ENCODE measurements around the gene ASAP2.

Gene ASAP2

GRCh38 chr2:9184361-9184760 is 22.3 kb upstream of the ASAP2 start:
- no peak for DNase-seq

GRCh38 chr2:9187620-9188214 is 18.9 kb upstream of the ASAP2 start:
- DNase-seq: no peak

- DNase-seq: no peak
These were observed 17.8 kb upstream of the ASAP2 start for GRCh38 chr2:9188823-9189222.

DNA sequence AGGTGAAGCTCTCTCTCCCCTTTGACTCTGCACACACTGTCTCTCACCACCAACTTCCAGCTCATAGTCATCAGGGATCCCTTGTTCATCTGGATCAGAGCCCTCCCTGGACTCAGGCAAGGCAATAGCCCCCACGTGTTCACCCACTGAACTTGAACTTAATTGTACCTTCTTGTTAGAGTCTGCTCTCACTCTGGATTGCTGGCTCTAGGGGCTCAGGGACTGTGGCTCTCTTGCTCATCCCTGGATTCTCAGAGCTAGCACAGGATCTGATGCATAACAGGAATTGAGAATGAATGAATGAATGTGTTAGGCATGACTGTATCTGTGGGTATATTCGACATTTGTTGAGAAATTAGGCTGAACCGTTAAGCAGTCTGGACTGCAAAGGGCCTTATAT is 16.7 kb upstream of the ASAP2 start:
- DNase-seq: no peak

- DNase-seq: no peak
These were observed 15.6 kb upstream of the ASAP2 start for GRCh38 chr2:9191041-9191481.

- DNase-seq: no peak
These were observed 13.9 kb upstream of the ASAP2 start for GRCh38 chr2:9192712-9193111.

GRCh38 chr2:9194352-9194751 is 12.3 kb upstream of the ASAP2 start:
- DNase-seq: no peak

DNA sequence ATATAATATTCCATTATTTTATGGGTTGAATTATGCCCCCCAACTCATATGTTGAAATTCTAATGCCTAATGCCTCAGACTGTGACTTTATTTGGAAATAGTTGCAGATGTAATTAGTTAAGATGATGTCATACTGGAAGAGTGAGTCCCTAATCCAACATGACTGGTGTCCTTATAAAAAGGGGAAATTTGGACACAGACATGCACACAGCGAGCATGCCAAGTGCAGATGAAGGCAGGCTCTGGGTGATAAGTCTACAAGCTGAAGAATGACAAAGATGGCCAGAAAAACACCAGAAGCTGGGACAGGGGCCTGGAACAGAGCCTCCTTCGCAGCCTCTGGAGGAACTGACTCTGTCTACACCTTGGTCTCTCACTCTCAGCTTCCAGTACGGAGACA is 10.0 kb upstream of the ASAP2 start:
- no peak for DNase-seq

DNA sequence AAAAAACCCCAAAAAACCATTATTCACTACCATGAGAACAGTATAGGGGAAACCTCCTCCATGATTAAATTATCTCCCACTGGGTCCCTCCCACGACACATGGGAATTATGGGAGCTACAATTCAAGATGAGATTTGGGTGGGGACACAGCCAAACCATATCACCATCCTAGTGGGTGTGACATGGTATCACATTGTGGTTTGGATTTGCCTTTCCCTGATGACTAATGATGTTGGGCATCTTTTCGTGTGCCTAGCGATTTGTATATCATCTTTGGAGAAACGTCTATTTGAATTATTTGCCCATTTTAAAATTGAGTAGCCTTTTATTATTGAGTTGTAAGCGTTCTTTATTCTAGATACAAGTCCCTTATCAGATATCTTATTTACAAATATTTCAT is 8.7 kb upstream of the ASAP2 start:
- DNase-seq: no peak

- no peak for DNase-seq
These were observed 6.6 kb upstream of the ASAP2 start for GRCh38 chr2:9199716-9200632.

- DNase-seq: no peak
These were observed 6.0 kb upstream of the ASAP2 start for GRCh38 chr2:9200633-9201015.

DNA sequence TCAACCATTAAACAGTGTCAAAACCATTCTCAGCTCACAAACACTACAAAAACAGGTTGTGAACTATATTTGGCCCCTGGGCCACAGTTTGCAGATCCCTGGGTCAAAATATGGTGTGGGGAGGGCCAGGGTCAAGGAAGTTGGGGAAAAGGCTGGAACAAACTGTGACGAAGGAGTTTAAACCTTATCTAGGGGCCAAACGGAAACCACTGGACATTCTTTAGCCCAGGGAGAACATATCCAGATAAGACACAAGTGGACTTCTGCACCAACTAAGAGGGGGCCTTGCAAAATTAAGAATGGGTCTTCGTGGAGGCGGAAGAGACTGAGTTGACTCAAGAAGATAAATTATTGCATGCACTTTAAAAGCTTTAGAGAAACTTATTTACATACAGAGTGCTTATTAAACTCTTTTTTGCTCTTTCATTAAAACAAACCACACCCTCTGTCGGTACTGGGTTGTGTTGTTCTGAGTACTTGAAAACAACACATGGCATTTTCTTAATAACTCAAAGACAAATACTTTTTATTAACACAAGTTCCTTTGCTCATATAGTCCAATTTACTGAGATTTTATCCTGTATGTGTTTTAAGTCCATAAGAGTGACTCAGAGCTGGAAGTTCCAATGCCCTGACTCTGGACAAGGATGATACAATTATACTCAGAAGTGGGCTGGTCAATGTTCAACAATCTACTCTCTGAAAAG is 5.3 kb upstream of the ASAP2 start:
- DNase-seq: no peak

- no peak for DNase-seq
These were observed 3.6 kb upstream of the ASAP2 start for GRCh38 chr2:9203006-9203405.

DNA sequence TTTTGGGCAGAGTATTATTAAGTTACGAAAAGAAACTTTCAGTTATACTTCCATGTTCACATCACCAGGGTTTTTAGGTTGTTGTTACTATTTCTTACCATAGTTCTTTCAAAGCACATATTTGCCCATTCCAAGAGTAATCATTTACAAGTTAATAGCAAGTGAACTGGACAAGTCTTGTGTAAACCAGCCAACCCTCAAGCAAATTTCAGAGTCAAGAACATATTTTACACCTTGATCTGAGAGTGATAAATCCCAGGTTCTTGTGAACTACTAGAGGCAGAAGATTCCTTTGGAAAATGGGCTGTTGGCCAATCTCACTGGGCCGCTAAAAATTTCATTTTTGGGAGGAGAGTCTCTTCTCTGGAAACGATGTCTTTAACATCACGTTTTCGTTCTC is 2.7 kb upstream of the ASAP2 start:
- DNase-seq: no peak

DNA sequence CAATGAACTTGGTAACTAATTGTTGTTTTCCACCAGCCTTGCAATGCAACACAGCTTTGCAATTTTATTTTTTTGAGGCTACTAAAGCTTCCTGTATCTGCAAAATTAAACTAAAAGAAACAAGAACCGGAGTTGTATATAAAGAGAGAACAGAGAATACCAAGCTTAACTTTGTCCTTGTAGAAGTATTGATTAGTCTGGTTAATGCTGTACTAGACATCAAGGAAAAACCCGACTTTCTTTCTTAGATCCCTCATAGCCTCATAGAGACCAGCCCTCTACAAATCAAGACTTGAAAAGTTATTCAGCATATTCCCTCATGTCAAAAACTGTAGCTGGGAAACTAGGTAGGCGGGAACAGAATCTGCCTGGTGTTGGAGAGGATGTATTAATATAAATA is 1.7 kb upstream of the ASAP2 start:
- no peak for DNase-seq

GRCh38 chr2:9205486-9205885 is 1.1 kb upstream of the ASAP2 start:
- DNase-seq: no peak

DNA sequence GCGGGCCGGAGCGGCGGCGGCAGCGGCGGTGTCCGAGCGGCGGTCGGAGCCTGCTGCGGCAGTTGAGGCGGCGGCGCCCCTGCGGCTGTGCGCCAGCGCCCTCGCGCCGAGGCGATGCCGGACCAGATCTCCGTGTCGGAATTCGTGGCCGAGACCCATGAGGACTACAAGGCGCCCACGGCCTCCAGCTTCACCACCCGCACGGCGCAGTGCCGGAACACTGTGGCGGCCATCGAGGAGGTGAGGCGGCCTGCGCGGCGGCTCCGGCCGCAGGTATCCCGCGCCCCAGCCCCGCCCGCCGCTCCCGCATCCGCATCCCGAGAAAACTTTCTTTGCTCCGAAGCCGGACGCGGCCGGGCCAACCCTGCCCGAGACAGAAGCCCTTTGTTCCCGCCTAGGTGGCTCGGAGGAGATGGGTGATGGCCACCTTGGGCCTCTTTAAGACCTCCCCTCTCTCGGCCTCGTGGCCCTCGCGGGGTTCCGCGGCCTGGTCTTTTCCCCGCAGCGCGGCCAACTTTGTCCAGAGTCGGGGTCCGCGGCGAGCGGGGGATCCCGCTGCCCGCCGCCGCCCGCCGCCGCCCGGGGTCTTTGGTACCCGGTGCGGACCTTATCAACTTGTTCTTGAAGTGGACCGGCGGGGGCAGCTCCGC is 504 bp downstream of the ASAP2 start:
- peak; percentile 61 for DNase-seq

DNA sequence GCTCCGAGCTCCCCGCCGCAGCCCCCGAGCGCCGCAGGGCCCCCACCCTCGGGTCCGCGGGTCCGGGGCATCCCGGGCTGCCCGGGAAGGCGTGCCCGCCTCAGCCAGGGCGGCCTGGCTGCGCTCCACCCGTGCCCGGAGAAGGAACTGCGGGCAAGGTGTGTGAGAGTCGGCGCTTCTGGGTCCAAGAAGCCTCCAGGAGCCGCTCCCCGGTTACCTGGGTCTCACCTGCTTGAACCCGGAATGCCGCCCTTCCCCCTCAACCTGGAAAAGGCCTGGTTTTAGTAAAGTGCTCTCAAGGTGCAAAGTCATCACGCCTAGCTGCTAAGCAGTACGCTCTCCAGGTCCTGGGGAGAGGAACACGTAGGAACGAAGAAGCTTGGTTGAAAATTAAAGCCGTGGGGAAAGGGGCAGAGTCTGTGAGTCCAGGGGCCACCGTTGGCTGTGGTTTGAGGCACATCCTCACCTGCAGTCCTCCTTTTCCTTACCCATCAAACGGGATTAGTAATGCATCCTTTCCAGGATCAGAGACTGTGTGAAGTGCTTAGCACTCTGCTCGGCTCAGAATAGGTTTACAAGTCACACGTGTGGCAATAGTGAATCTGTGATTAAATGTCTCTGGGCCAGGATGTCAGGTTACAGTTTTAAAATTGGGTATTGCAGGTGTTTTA is 1.2 kb downstream of the ASAP2 start:
- DNase-seq: peak; percentile 44

DNA sequence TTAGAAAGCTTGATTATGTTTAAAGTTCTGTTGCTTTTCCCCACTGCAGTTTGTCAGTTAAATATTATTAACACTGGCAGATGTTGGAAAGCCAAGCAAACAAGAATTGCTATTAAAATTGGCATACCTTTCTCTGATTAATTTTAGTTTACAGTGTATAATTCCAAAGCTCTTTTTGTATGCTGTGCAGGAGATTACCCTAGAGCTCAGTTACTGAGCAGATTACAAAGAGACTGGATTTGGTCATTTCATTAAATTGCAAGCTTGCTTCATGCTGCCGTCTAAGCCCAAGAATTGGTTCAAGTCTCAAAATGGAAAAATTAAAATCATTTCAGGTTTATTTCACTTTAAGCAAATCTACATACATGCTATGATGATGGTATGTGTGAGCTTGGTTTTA is 2.3 kb downstream of the ASAP2 start:
- DNase-seq: no peak

GRCh38 chr2:9210030-9210429 is 3.4 kb downstream of the ASAP2 start:
- no peak for DNase-seq

GRCh38 chr2:9211496-9211895 is 4.9 kb downstream of the ASAP2 start:
- DNase-seq: no peak

- no peak for DNase-seq
These were observed 5.5 kb downstream of the ASAP2 start for GRCh38 chr2:9212010-9212635.

All from 8988T (cell line).